GM13976 (cell line): ENCODE data around the gene LINC01488.

ENCODE experiments used
- DNase-seq: peaks from one replicate; pipeline ENCODE4 v3.0.0; 2012; ENCODE audit warnings: low spot score
- in situ Hi-C: fragments of 300-500 bp; cut with MboI; formaldehyde crosslinking; loops from one replicate; pipeline ENCODE4 v1.12.0; 2022; ENCODE audit warnings: low sequenced_read_pairs, mixed read lengths, inconsistent platforms; ENCODE audit not compliant: unreplicated experiment
- TF ChIP-seq, protein P1 (sequence below): IDR thresholded peaks from 2 replicates; pipeline ENCODE4 v1.5.1; 2012; ENCODE audit warnings: borderline replicate concordance, mild to moderate bottlenecking; ENCODE audit not compliant: insufficient read depth; ENCODE audit errors: extremely low read depth, missing control alignments, control extremely low read depth

LINC01488 gene

DNA sequence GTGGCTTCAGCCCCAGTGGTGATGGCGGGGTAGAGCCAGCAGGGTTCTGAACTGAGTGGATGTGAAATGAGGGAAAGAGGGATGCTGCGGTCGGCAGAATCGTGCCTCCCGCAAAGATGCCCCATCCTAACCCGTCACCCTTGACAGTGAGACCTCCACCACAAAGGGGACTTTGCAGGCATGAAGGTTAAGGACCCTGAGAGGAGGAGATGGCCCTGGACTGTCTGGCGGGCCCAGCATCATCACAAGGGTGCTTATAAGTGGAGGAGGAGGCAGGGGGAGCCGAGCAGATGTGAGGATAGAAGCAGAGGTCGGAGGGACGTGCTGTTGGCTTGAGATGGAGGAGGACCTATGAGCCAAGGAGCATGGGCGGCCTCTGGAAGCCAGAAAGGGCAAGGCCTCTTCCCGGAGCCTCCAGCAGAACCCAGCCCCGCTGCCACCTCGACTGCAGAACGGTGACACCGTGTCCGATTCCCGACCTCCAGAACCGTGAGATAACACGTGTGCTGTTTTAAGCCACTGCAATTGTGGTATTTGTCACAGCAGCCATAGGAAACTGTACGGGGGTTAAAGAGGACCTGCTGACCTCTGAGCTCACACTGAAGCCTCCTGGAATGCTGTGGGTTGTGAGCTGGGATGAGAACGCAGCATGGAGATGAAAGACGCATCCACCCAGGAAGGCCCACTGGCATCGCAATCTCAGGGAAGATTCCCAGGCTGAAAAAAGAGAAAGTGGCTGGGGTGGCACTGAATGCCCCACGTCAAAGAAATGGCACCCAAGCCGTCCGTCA is 10.9 kb downstream of the LINC01488 start:
- no peak for DNase-seq
- in situ Hi-C loops: no loop called here
- TF ChIP-seq, protein P1, sequence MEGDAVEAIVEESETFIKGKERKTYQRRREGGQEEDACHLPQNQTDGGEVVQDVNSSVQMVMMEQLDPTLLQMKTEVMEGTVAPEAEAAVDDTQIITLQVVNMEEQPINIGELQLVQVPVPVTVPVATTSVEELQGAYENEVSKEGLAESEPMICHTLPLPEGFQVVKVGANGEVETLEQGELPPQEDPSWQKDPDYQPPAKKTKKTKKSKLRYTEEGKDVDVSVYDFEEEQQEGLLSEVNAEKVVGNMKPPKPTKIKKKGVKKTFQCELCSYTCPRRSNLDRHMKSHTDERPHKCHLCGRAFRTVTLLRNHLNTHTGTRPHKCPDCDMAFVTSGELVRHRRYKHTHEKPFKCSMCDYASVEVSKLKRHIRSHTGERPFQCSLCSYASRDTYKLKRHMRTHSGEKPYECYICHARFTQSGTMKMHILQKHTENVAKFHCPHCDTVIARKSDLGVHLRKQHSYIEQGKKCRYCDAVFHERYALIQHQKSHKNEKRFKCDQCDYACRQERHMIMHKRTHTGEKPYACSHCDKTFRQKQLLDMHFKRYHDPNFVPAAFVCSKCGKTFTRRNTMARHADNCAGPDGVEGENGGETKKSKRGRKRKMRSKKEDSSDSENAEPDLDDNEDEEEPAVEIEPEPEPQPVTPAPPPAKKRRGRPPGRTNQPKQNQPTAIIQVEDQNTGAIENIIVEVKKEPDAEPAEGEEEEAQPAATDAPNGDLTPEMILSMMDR: no peak

DNA sequence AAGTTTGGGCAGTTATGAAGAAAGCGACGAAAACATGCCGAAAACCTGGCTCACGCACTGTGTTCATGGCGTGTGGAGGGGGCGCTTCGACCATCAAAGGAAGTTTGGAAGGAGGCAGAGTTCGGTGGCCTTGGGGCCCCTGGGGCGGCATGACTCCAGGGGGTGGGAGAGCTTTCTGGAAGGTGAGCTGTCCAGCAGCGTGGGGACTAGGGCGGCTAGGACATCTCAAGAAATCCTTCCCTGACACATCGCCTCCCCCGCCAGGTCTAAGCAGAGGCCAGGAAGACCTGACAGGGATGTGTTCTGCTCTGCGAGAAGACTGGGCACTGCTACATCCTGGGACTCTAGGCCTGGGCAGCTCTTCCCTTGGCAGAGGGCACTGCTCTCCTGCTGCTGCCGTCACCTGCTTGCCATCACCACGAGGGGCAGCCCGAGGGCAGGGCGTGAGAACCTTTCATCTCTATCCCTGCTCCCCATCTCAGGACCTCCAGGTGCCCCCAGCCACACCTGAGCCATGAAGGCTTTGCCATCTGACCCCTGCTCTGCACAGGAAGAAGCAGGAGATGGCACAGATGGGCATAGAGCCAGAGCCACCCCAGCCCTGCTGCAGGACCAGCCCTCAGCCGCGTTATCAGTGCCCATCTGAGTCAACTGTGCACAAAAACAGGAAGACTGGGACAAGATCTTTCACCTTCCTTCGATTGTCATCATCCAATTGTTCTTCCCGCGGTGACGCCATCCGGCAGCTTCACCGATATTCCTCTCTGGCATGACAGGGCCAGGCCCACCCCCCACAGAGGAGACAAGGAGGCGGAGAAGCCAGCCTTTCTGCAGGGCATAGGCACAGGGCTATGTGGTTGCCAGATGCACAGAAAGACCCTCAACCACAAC is 12.7 kb downstream of the LINC01488 start:
- no peak for DNase-seq

DNA sequence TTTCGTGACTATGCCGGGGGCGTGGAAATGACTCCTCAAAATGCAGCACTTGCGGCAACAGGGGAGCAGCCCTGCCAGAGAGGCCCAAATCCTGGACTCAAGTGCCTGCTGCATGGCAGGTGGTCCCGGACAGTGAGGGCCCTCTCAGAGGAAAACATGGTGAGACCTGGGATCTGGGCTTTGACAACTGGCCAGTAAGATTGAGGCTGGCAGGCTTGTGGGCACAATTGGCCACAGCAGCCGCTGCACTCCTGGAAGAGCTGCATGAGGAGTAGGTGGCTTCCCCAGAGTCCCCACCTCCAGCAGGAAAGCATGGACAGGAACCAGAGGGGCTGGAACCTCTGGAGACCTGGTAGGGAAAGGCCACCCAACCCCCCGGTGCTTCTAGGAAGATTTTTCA is 13.4 kb downstream of the LINC01488 start:
- in situ Hi-C loops: no loop called here
- TF ChIP-seq, protein P1: no peak
- no peak for DNase-seq

More for the DNA sequence above, 12.7 kb downstream of the LINC01488 start:
- in situ Hi-C loops: no loop called here
- TF ChIP-seq, protein P1: no peak

DNA sequence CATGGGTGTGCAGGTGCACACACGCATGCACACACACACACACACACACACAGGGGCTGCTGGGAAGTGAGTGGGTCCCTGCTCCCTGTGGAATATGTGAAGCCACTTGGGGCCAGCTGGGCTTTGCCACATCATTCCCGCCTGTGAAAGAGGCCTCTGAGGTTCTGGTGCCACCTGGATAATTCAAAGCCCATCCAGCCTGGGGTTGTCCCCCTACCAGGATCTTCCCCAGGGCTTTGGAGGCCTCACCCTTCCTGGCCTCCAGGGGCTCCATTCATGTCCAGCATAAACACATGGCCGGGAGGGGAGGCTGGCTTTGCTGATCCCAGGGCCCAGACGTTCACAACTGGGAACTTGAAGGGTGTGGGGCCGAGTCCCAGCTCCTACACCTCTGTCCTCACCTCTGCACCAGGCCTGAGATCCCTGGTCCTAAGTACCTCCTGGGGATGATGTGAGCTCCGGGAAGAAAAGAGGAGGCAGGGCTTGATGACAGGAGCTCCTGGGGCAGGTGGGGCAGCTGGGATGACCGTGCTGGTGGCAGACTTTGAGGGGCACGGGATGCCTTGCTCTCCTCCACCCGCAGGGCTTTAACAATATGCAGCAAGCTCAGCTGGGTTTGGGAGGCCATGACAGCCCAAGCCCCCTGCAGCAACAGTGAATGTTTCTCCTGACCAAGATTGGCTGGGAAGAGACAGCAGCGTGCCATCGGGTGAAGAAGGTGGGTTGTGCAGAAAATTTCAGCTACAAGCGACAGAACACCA is 14.2 kb downstream of the LINC01488 start:
- in situ Hi-C loops: no loop called here
- TF ChIP-seq, protein P1: no peak
- DNase-seq: no peak

DNA sequence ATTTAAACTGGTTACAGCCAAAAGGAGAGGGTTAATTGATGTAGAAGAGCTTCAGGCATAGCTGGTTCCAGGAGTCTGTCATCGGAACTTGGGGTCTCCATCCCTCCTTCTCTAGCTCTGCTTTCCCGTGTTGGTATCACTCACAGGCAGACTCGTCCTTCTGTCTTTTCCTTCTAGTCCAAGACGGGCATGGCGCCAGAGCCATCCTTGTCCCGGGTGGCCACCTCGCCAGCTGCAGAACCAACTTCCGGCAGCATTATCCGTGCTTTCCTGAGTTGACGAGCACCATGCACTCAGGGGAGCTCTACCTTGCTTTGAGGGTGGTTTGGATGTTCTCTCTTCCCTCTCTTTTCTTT is 14.7 kb downstream of the LINC01488 start:
- in situ Hi-C loops: no loop called here
- DNase-seq: no peak
- TF ChIP-seq, protein P1: no peak

DNA sequence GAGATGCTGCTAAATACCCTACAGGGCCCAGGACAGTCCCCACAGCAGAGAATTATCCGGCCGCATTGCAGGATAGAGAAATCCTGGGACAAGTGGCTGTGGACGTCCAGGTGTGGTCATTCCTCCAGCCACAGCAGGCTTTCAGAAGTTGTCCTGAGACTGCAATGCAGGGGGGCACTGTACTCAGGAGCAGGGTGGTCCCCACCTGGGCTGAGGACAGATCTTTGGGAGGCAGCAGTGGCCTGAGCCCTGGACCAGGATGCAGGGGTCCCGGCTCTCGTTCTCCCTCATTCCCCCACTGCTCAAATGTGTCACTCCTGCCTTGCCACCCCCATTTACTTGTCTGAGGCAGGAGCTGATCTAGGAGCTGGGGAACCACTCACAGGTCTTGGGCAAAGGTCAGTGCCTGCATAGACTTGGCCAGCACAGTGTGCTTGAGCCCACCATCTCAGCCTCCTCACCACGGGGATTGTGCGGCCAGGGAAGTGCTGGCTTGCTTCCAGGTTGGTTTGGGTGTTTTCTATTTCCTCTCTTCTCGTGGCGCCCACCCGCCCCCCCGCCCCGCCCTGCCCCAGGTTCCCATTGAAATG is 15.3 kb downstream of the LINC01488 start:
- TF ChIP-seq, protein P1: no peak
- no peak for DNase-seq
- in situ Hi-C loops: no loop called here
